ENCODE measurements around the gene PIH1D1.

The PIH1D1 gene

GRCh38 chr19:49422407-49423070, 29.1 kb downstream of the PIH1D1 start (continued):
- TF ChIP-seq ATF2 (tag by site-specific recombination; IDR thresholded peaks at IDR 0.05; ENCODE audit: low read depth), result no peak
- TF ChIP-seq ZNF362 (tag by site-specific recombination; IDR thresholded peaks at IDR 0.05), result no peak
- TF ChIP-seq CTCF (tag by site-specific recombination; IDR thresholded peaks at IDR 0.05), result peak; percentile 59; the same call in 1 of the 2 replicates
- no peak for TF ChIP-seq HOXA7 (CRISPR knock-in tag; IDR thresholded peaks at IDR 0.05; ENCODE audit: borderline replicate concordance)
- TF ChIP-seq KLF9 (tag by site-specific recombination; IDR thresholded peaks at IDR 0.05; ENCODE audit: low read depth), result peak; percentile 52
- no peak for TF ChIP-seq SP2 (tag by site-specific recombination; IDR thresholded peaks at IDR 0.05)
- TF ChIP-seq ZFP37 (tag by site-specific recombination; IDR thresholded peaks at IDR 0.05), result no peak
- TF ChIP-seq PATZ1 (tag by site-specific recombination; IDR thresholded peaks at IDR 0.05), result peak; percentile 80
- TF ChIP-seq ZNF354C (tag by site-specific recombination; IDR thresholded peaks at IDR 0.05; ENCODE audit: borderline replicate concordance, low read depth), result no peak
- TF ChIP-seq KLF1 (tag by site-specific recombination; IDR thresholded peaks at IDR 0.05), result peak; percentile 77
- no peak for TF ChIP-seq BCL11B (tag by site-specific recombination; IDR thresholded peaks at IDR 0.05; ENCODE audit: low read depth)
- no peak for TF ChIP-seq ZNF214 (tag by site-specific recombination; IDR thresholded peaks at IDR 0.05; ENCODE audit: borderline replicate concordance)
- peak; percentile 83; the same call in 1 of the 2 replicates for TF ChIP-seq ZFHX2 (tag by site-specific recombination; conservative IDR thresholded peaks at IDR 0.05)
- no peak for TF ChIP-seq SP7 (tag by site-specific recombination; IDR thresholded peaks at IDR 0.05)
- TF ChIP-seq ZNF174 (tag by site-specific recombination; IDR thresholded peaks at IDR 0.05), result no peak
- TF ChIP-seq ZNF513 (tag by site-specific recombination; IDR thresholded peaks at IDR 0.05), result no peak
- no peak for TF ChIP-seq ZNF157 (tag by site-specific recombination; IDR thresholded peaks at IDR 0.05)
- TF ChIP-seq GLIS2 (tag by site-specific recombination; IDR thresholded peaks at IDR 0.05), result peak; percentile 61; the same call in 1 of the 2 replicates
- TF ChIP-seq ZNF530 (tag by site-specific recombination; IDR thresholded peaks at IDR 0.05; ENCODE audit: low read depth), result no peak
- no peak for TF ChIP-seq HOXC10 (CRISPR knock-in tag; IDR thresholded peaks at IDR 0.05)
- no peak for TF ChIP-seq ZNF112 (tag by site-specific recombination; IDR thresholded peaks at IDR 0.05)
- TF ChIP-seq ZNF211 (tag by site-specific recombination; IDR thresholded peaks at IDR 0.05; ENCODE audit: low read depth), result no peak
- TF ChIP-seq ZBTB49 (tag by site-specific recombination; IDR thresholded peaks at IDR 0.05; ENCODE audit: low read depth), result no peak
- TF ChIP-seq ZBTB44 (tag by site-specific recombination; IDR thresholded peaks at IDR 0.05), result 0 out of 2 replicates have a peak, but pooled peaks have one; percentile 15
- no peak for TF ChIP-seq ZFP3 (tag by site-specific recombination; IDR thresholded peaks at IDR 0.05; ENCODE audit: low read depth)
- no peak for TF ChIP-seq ZNF514 (tag by site-specific recombination; IDR thresholded peaks at IDR 0.05)
- no peak for TF ChIP-seq MEIS1 (CRISPR knock-in tag; IDR thresholded peaks at IDR 0.05; ENCODE audit: borderline replicate concordance)
- TF ChIP-seq SP3 (tag by site-specific recombination; IDR thresholded peaks at IDR 0.05), result peak; percentile 59
